Activated CD4-positive, alpha-beta T cell treated with anti-CD3 and anti-CD28 coated beads for 24 hours (primary cell): ENCODE measurements around the gene HIVEP3.
A peak's percentile ranks its signal among the peaks of the same experiment; 100 is the strongest.

Source experiments
- DNase-seq, 2 donors: peaks; one replicate each; pipeline ENCODE4 v3.0.0-alpha.2; 2020; ENCODE audit warnings: low read depth in 2 of 2

HIVEP3 gene

DNA sequence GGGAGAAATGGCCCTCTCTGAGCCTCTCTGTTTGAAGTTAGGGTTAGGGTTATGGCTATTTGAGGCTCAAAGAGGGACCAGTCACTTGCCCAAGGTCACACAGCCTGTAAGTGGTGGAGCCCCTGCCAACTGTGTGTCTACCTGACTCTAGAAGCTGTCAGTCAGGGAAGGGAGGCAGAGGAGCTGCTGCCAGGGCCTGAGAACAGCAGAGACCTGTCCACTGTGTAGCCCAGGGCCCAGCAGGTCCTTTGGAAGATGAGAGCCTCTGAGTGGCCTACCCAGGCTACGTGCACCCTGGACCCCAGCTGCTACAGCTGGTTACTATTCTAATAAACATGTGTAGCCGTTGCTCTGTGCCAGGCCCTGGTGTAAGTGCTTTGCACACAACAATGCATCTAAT is 419.1 kb downstream of the HIVEP3 start:
- DNase-seq = no peak

DNA sequence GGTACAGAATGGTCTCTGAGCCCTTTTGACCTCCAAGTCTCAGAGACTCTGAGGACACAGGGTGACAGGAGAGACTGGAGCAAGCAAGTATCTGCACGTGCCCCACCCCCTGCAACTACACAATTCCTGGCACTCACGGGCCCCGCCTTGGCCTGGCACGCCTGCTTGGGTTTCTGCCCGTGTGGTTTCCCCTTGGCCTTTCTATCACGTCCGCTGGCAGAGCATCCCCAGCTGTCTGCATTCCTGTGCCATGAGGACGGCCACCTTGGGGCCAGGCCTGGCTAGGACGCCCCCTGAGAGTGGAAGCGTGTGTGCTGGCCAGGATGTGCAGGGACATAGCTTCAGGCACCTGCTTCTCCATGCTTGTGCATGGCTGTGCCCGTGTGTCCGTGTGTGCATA is 419.9 kb downstream of the HIVEP3 start:
- no peak for DNase-seq

DNA sequence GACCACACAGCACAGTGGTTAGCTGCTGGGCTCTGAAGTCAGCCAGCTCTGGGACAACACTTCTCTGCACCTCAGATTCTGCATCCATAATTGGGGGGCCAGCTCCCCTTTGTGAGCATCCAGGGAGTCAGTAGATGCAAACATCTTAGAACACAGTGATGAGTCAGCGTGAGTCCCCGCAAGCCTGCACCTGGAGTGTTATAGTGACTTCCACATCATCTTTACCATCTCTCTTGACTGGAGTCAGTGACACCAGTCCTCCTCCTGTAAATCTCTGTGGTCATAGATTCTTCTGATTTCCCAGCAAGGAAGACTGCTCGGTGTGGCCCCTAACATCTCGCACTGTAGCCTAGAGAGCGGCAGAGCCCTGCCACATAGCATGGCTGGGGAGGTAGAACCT is 420.3 kb downstream of the HIVEP3 start:
- DNase-seq = no peak

DNA sequence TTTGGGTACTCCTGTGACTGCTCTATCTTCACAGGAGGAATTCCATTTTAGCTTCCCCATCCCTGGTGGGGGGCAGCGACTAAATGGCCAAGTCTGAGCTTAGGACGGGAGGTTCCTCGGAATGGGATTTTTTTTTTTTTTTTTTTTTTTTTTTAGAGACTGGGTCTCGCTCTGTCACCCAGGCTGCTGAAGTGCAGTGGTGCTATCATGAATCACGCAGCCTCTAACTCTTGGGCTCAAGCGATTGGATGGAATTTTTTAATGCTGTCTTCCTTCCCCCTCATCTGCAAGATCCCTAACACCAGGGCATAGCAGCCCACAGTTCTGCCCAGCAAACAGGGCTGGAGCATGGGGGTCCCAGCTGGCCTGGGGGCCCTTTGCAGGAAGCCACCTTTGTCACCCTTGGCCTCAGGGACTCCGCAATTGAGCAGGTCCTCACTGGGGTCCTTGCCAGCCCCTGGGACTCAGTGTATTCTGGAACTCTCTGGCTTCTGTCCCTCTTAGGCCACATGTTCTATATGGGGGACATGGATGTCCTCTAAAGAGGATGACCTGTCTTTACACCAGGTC is 421.2 kb downstream of the HIVEP3 start:
- DNase-seq = no peak

DNA sequence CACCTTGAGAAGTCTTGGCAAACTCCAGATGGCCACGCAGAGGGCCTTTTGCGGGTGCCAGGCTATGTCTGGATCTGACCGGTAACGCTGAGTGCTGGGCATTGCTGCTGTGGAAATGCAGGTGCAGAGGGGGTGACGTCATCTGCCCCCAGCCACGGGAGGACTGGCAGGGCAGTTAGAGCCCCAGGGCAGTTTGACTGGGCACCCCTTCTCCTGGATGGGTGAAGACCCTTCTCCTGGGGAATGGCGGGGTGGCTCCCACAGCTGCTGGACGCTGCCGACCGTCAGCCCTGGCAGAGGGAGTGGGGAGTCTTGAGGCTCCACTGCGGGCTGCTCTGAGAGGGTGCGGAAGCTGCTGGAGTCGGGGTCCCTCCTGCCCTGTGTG is 421.7 kb downstream of the HIVEP3 start:
- no peak for DNase-seq

DNA sequence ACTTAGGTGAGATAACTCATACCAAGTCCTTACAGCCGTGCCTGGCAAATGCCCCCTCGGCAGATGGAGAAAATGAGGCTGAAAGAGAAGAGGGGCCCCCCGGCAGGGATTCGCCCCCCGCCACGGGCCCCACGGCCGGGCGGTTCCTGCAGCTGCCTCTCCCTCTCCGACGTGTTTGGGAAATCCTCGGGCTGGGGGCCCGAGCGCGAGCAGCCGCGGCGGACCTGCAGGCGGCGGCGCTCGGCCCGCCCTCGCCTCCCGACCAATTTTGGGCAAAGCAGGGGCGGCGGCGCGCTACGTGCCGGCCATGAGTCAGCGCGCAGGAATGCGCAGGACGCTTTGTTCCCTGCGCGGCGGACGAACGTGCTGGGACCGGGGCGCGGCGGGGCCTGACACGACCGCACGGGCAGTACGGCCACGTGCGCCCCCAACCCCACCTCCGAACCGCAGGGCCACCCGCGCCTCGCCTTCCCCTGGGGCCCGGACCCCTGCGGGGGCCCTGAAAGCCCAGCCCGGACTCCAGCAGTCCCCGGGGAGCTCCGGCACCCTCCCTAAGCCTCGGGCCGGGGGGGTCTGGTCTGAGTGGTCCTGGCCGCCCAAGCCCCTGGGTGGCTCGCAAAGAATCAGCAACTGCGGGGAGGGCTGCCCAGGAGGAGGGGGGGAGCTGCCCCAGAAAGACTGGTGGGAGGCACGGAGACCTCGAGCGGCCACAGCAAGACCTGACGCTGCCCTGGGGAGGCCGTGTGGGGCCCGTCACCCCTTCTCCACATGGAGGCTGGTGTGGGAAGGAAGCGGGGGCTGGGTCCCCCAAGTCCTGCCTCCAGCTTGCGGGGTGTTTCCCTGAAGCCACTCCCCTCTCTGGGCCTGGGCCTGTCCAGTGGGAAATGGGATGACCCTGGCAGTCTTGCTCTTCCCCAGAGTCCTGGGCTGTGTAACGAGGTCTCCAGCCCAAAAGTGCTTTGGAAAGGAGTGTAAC is 422.4 kb downstream of the HIVEP3 start:
- DNase-seq = peak in 1 of 2 donors; percentile 57

DNA sequence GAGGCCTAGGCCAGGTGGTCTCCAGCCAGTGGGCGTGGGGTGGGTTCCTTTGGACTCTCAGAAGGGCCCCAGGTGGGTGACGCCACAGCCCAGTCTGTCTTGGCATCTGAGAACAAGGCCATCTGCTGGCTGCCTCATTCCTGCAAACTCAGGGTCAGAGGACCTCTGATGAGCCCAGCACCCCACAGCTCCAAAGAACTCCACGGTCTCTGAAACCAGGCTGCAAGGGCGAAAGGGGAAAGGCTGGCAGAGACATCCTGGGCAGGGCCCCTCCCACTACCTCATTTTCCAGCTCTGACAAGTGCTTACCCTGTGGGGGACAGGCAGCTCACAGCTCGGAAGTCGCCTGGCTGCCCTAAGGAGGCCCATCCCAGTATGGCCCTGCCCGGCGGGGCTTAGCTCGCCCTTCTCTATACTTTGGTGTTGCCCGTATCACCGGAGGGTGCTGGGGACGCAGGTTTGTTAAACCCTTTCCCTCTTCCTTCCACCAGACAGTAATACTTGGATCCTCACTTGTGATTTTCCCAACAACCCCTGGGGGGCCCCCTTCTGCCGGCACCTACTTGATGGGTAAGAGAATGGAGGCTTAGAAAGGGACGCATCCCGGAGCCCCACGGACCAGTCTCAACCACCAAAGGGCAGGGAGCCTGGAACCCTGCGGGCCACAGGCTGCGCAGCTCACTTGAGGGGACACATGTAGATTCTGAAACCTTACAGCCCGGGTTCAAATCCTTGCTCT is 423.3 kb downstream of the HIVEP3 start:
- DNase-seq = no peak

DNA sequence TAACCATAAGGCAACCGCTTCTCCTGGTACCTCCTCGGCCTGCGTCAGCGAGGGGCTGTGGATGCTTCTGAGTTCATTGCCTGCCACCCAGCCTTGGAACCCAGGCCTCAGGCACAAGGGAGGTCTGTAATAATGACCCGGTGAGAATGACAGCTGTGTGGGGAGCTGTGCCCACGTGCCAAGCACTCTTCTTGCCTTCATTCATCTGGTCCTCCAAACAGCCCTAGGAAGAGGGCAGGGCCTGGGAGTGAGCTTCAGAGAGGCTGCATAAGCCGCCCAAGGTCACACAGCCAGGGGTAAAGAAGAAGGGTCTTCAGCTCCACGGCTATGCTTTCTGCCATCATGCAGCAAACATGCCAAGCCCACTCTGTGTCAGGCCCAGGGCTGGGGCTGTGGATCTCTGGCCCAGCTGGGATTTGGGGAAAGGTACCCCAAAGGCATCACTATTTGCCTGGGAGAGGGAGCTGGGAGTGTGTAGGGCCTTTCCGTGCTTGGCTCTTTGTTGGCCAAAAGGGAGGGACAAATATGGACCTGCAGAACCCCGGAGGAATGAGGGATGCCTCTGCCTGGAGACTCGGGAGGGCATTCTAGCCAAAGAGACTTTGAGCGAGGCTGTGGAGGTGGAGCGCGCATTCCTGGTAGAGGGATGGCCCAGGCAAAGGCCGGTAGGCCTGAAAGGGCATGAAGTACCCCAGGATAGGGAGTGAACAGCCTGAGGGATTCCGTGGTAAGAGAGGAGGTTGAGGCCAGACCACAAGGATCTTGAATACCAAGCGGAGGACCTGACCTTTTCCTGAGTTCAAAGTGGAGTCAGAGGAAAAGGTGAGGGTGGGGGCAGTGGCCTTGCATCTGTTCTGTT is 424.1 kb downstream of the HIVEP3 start:
- DNase-seq = no peak

DNA sequence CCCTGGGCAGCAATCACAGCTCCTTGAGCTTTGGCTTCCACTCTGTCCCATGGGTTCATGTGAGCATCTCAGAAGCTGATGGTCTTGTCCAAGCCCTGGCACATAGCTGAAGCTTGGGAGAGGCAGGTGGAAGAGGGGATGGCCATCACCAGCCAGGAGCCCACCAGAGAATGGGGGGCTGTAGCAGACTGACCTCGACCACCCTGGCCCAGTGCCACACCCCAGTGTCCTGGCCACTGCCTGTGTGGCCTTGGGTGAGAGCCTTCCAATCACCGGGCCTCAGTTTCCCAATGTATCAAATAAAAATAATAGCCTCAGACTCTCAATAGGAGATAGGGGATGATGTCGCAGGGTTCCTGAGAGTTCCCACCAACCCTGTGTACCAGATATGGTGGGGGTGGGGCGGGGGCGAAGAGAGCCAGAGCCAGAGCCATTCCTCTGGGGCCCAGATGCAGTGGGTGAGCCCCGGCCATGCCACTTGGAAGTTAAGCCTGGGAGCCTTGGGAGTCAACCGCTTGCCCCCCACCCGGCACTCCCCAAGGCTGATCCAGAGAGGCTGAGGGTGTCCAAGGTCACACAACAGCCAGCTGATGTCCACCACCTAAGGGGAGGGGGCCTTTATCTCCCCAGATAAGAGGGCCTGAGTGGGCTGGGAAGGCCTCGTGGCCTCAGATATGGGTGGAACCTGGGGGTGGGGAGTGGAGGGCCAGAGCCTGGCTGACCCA is 424.9 kb downstream of the HIVEP3 start:
- DNase-seq = no peak

DNA sequence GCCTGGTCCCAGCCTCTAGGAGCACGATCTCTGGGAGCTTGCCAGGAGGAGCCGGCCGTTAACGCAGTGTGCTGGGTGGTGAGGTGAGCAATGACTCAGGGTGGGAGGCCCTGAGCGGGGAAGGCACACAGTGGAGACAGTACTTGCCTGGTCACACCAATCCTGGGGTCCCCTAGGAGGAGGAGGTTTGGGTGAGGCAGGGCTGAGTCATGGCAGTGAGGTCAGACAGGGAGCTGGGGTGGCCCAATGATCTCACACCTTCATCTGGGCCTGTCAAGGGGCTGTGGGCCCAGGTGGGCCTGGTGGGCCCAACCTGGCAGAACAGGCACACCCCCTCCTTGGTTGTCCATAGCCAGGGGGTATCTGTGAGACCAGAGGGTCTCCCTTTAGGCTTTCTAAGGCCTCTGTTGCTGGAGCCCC is 425.6 kb downstream of the HIVEP3 start:
- DNase-seq = no peak

DNA sequence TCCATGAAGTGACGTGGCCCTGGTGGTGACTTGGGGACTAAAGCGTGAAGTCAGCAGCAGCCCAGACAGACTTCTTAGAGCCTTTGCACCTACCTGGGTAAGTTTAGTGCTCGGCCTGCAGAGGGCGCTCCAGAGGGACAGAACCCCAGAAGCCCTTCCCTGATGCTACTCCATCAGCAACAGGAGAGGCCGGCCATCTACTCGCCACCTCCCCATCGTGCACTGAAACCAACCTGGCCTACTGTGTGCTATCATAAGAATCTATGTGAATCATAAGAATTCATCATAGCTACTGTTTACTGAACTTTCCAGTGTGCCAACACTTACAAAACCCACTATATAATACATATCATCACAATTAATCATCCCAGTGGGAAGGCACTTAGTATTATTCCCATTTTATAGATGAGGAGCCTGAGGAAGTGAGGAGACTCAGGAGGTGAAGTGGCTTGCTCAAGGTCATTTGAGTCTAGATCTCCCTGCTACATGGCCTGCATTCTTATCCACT is 426.3 kb downstream of the HIVEP3 start:
- DNase-seq = peak in 1 of 2 donors; percentile 41

DNA sequence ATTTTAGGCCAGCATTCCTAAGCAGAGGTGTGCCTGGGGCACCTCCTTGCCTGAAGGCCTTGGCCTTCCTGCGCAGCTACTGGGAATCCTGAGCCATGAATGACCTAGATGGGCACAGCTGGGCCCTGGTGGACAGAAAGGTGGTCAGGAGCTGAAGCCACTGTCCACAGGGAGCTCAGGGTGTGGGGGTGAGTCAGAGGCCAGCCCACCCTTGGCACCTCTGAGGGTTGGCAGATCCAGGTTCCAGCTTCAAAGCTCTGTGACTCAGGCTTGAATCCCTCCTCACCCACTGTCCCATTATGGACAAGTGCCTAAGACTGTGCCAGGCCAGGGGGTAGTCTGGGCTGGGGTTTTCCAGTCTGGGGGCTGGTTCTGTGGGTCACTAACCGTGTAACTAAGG is 427.8 kb downstream of the HIVEP3 start:
- DNase-seq = no peak

DNA sequence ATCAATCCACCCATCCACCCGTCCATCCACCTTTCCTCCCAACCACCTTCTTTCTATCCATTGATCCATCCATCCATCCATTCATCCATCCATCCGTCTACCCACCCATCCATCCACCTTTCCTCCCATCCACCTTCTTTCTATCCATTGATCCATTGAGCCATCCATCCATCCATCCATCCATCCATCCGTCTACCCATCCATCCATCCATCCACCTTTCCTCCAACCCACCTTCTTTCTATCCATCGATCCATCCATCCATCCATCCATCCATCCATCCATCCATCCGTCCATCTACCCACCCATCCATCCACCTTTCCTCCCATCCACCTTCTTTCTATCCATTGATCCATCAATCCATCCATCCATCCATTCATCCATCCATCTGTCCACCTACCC is 429.2 kb downstream of the HIVEP3 start:
- no peak for DNase-seq

DNA sequence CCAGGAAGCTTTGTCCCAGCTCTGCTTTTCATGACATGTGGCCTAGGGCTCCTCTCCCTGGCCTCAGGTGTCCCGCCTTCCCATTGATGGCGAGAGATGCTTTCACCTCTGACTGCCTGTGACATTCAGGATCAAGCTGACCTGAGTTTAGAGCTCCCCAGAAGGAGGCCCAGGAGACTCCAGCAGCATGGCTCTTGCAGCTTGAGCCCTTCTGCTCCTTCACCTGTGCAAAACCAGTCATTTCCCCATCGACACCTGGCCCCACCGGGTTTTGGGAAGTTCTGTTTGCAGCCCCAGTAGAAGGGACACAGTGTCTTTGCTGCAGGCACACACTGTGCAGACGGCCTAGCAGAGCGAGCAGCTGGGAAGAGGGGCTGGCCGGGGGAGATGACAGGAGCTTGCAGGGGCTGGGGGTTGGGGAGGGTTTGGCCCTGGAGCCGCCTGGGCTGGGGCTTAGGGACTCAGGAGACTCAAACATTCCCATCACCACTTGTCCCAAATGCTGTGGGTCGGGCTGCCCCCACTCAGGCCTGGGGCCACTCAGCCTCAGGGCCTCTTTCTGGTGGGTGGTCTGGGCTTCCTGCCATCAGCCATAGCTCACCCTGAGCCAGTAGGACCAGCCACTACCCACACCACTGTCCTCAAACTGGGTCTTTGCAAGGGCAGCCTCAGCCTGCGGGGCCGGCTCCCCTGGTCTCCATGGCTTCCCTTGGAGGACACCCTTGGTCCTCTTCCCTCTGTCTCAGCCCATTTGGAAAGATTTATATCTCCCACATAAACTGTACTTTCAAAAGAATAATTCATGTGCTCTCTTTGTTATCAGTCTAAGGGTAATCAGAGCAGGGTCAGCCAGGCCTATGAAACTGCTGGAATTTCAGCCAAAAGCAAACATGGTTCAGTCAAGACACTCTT is 430.4 kb downstream of the HIVEP3 start:
- DNase-seq = no peak

DNA sequence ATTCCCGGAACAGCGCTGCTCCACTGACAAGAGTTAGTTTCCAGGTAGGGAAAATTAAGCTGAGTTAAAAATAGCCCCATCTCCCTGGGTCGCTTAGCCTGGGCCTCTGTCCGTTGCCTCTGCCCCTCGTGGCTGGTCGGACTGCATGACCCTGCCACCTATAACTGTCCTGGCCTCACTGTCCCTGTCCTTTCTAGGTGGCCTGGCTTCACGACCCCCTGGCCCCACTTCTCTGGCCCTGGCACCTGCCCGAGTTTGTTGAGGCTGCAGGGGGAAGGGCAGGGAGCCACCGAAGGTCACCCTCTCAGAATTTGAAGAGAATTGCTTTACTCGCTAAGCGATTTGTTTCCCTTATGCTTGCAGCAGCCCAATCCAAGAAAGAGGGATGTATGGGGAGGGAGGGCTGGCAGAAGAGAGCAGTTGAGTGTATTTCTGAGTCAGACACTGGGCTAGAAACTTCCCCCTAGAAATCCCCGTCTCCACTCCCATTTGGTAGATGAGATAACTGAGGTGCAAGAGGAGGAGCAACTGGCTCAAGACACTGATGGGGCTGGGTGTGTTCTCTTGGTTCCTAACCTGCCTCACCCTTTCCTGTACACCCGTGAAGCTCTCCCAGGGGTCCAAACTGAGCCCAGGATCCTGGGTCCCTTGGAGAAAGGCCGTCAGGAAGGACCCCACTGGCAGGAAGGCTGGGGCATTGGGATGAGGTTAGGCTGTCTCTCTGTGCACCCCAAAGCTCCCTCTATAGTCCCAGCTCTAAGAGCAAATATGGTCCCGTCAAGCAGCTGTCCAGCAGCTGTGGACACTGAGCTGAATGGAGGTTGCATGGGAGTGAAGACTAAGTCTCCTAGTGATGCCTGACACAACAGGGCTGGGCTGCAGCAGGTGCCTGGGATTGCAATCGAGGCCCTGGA is 431.3 kb downstream of the HIVEP3 start:
- no peak for DNase-seq

DNA sequence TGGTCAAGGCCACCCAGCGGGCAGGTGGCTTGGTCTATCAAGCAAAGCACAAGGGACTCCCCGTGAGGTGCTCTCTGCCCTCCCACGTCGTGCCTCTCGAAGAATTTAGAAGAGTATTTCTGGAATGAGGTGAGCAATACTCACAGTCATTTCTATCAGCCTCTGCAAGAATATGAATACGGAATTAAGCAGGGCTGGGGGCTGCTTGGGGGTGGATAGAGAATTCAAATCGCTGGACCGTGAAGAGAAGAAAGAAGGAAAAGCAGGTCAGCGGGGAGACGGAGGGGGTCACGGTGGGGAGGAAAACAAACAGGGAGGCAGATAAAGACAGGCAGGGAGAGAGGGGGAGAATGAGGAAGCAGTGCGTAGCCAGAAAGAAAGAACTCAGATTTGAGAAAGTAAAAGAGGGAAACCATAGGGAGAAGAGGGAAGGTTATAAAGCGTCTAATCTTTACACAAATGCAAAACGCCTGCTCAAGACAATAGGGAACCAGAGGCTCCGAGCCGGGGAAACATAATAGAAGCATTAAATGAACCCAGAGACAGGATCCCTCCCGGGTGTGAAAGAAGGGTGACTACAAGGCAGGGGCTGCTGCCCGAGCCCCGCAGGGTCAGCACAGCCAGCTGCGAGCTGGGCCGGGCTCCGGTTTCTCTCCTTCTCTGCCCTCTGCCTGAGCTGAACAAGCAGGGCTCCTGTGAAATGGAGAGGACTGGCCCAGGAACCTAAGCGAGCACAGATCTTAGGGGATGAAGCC is 432.2 kb downstream of the HIVEP3 start:
- DNase-seq = no peak

DNA sequence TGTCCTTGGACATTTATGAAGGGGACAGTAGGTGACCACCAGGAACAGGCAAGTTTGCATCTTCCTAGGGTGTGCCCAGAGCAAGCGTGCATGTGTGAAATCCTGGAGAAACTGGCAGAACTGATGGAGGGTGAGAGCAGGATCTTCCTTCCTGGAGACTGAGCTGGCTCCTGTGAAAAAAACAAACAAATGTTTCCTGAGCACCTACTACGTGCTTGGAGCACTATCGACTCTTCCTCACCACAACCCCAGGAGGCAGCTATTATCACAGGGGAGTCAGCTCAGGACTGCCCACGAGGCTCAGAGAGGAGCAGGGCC is 432.7 kb downstream of the HIVEP3 start:
- no peak for DNase-seq

DNA sequence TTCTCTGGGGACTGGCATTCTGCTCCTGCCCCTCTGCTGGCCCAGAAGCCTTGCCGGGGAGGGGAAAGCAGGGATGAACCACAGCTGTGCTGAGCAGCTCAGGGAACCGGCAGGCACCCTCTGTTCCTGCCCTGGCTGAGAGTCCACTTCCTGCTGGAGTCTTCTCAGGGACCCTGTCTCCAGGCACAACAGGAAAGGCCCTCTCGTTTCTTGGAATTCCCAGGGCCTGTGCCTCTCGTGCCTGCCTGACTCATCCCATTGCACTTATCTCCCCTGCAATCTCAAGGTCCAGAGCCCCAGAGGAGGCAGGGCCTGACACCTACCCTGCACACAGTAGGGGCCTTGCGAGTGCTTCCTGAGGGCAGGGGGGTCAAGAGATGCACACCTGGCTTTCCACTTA is 433.1 kb downstream of the HIVEP3 start:
- no peak for DNase-seq
